IMR-90 (cell line): ENCODE data around the gene IL1RL1. TPM values are rescaled to one million over a fixed set of nuclear protein-coding genes. Genes with fewer than 3 reads are reported as not detected.
A peak's percentile ranks its signal among the peaks of the same experiment; 100 is the strongest.

ENCODE experiments used
- ATAC-seq: fragments of 200-7000 bp; cut with Tn5 transposase; 2 replicates; pipeline ENCODE4 v1.9.1; 2020; ENCODE audit warnings: low read depth, mild to moderate bottlenecking, moderate library complexity
- BruUV-seq: library from RNA; stranded (reverse); fragments of 400-500 nt; replicated peaks from 2 replicates; lab custom pipeline; 2021; lab: Mats Ljungman, UMichigan
- CTCF ChIA-PET: fragments of 300-600 bp; formaldehyde crosslinking; extraction: SDS; loops from one replicate; lab custom pipeline; 2021; ENCODE audit warnings: antibody characterized with exemption; lab: Yijun Ruan, JAX
- POLR2A ChIA-PET: fragments of 300-600 bp; sonication (Branson Sonifier 250); formaldehyde crosslinking; loops from one replicate; lab custom pipeline; 2022; ENCODE audit warnings: antibody characterized with exemption; ENCODE audit not compliant: unreplicated experiment; lab: Charles Lee
- DNase-seq: peaks from one replicate; pipeline ENCODE4 v3.0.0; 2013
- H2AFZ ChIP-seq: replicated peaks from 2 replicates; pipeline ENCODE3; 2013; ENCODE audit warnings: low read length, mild to moderate bottlenecking; ENCODE audit not compliant: poor library complexity
- H2AK5ac ChIP-seq: 2 replicates; pipeline ENCODE4 v1.6.1; 2013; ENCODE audit warnings: low read depth, low read length, inconsistent platforms
- H2AK9ac ChIP-seq: replicated peaks from 2 replicates; pipeline ENCODE3; 2013; ENCODE audit warnings: mild to moderate bottlenecking, low read depth, low read length, moderate library complexity; ENCODE audit not compliant: poor library complexity
- H2BK120ac ChIP-seq: 2 replicates; pipeline ENCODE4 v1.6.1; 2013; ENCODE audit warnings: low read depth, low read length, inconsistent platforms
- H2BK15ac ChIP-seq: 3 replicates; pipeline ENCODE4 v1.6.1; 2013; ENCODE audit warnings: low read depth, low read length, inconsistent platforms
- H2BK20ac ChIP-seq: 2 replicates; pipeline ENCODE4 v1.6.1; 2013; ENCODE audit warnings: low read depth, mild to moderate bottlenecking, inconsistent platforms, low read length, moderate library complexity
- H2BK5ac ChIP-seq: 2 replicates; pipeline ENCODE4 v1.6.1; 2013; ENCODE audit warnings: mild to moderate bottlenecking, low read depth, low read length, inconsistent platforms; ENCODE audit not compliant: poor library complexity, severe bottlenecking
- H3K14ac ChIP-seq: replicated peaks from 2 replicates; pipeline ENCODE4 v1.6.1; 2013; ENCODE audit warnings: low read depth, low read length, inconsistent platforms
- H3K18ac ChIP-seq: 2 replicates; pipeline ENCODE4 v1.6.1; 2013; ENCODE audit warnings: low read depth, low read length, control low read depth
- H3K23ac ChIP-seq: 2 replicates; pipeline ENCODE4 v1.6.1; 2013; ENCODE audit warnings: low read depth, low read length, inconsistent platforms
- H3K27ac ChIP-seq: 2 replicates; pipeline ENCODE4 v1.5.1; 2013; ENCODE audit warnings: mild to moderate bottlenecking, control low read depth, low read length; ENCODE audit not compliant: insufficient read depth
- H3K27me3 ChIP-seq: 2 replicates; pipeline ENCODE4 v1.6.1; 2013; ENCODE audit warnings: low read length; ENCODE audit not compliant: control insufficient read depth, insufficient read depth
- H3K36me3 ChIP-seq: 2 replicates; pipeline ENCODE4 v1.6.1; 2013; ENCODE audit warnings: low read length, mixed read lengths; ENCODE audit not compliant: control insufficient read depth, insufficient read depth
- H3K4ac ChIP-seq: 2 replicates; pipeline ENCODE4 v1.6.1; 2013; ENCODE audit warnings: low read depth, low read length, inconsistent platforms
- H3K4me1 ChIP-seq: 2 replicates; pipeline ENCODE4 v1.6.1; 2013; ENCODE audit warnings: low read length, mixed read lengths; ENCODE audit not compliant: control insufficient read depth, insufficient read depth
- H3K4me2 ChIP-seq: 2 replicates; pipeline ENCODE4 v1.6.1; 2013; ENCODE audit warnings: low read depth, mild to moderate bottlenecking, control low read depth, low read length, moderate library complexity
- H3K4me3 ChIP-seq: 2 replicates; pipeline ENCODE4 v1.5.1; 2013; ENCODE audit warnings: low read depth, mild to moderate bottlenecking, control low read depth, low read length, moderate library complexity; ENCODE audit not compliant: insufficient read depth
- H3K56ac ChIP-seq: 2 replicates; pipeline ENCODE4 v1.6.1; 2013; ENCODE audit warnings: low read length, inconsistent platforms; ENCODE audit not compliant: insufficient read depth; ENCODE audit errors: extremely low read depth
- H3K79me1 ChIP-seq, 2 experiments: 2 replicates each; pipeline ENCODE4 v1.6.1; 2013; ENCODE audit warnings: low read length in 2 of 2, inconsistent platforms in 1 of 2, low read depth in 1 of 2
- H3K9ac ChIP-seq: 2 replicates; pipeline ENCODE4 v1.6.1; 2013; ENCODE audit warnings: low read depth, low read length, control low read depth
- H3K9me1 ChIP-seq: 2 replicates; pipeline ENCODE4 v1.6.1; 2013; ENCODE audit warnings: low read length, inconsistent platforms; ENCODE audit not compliant: insufficient read depth
- H3K9me3 ChIP-seq: 2 replicates; pipeline ENCODE4 v1.6.1; 2013; ENCODE audit warnings: low read length; ENCODE audit not compliant: control insufficient read depth, insufficient read depth
- H4K20me1 ChIP-seq: 2 replicates; pipeline ENCODE4 v1.6.1; 2013; ENCODE audit warnings: low read length, inconsistent platforms; ENCODE audit not compliant: insufficient read depth
- H4K5ac ChIP-seq: 2 replicates; pipeline ENCODE4 v1.6.1; 2013; ENCODE audit warnings: mild to moderate bottlenecking, low read depth, low read length, control low read depth
- H4K8ac ChIP-seq, 2 experiments: 2 replicates each; pipeline ENCODE4 v1.6.1; 2013; ENCODE audit warnings: low read depth in 2 of 2, low read length in 2 of 2, control low read depth in 1 of 2, inconsistent platforms in 1 of 2
- H4K91ac ChIP-seq: 2 replicates; pipeline ENCODE4 v1.6.1; 2013; ENCODE audit warnings: low read depth, low read length, inconsistent platforms; ENCODE audit not compliant: insufficient read depth
- CHD1 ChIP-seq: IDR thresholded peaks from 2 replicates; pipeline ENCODE4 v1.6.1; 2012; ENCODE audit warnings: low read depth, low read length, improper control_type of control experiment
- RAD21 ChIP-seq: IDR thresholded peaks from 2 replicates; pipeline ENCODE4 v1.6.1; 2012; ENCODE audit warnings: low read length, improper control_type of control experiment
- RFX5 ChIP-seq: IDR thresholded peaks from 2 replicates; pipeline ENCODE4 v1.8.0; 2012; ENCODE audit warnings: low read depth, mild to moderate bottlenecking, low read length, moderate library complexity
- SMC3 ChIP-seq: fragments of 150-350 bp; IDR thresholded peaks from 2 replicates; pipeline ENCODE4 v1.6.1; 2016; ENCODE audit warnings: low read depth, mild to moderate bottlenecking, antibody characterized with exemption, low read length, moderate library complexity
- WGBS, 2 experiments: methylation state at CpG; one replicate each; pipeline versions ENCODE4 v1.1.5 to v1.1.7; 2013; ENCODE audit warnings: missing lambda C conversion rate in 2 of 2; ENCODE audit not compliant: insufficient read length in 1 of 2; ENCODE audit errors: extremely low coverage in 2 of 2; 5-methylcytosine and 5-hydroxymethylcytosine counted together
- dilution Hi-C: fragments of 300-500 bp; cut with HindIII; formaldehyde crosslinking; loops from one replicate; pipeline ENCODE4 v1.14.3; 2018; ENCODE audit warnings: low sequenced_read_pairs; ENCODE audit not compliant: unreplicated experiment
- in situ Hi-C: fragments of 300-500 bp; cut with MboI; formaldehyde crosslinking; loops from 3 replicates; pipeline ENCODE4 v1.14.3; 2019; ENCODE audit warnings: low sequenced_read_pairs, inconsistent platforms, mixed read lengths
- intact Hi-C: fragments of 100-400 bp; cut with micrococcal nuclease; formaldehyde crosslinking; loops from 2 replicates; pipeline ENCODE4 v1.10.0; 2022
- polyA plus RNA-seq, 3 experiments: library from polyadenylated mRNA; depleted of rRNA; stranded (reverse); fragments of >200 nt; gene quantifications; 2 replicates each; pipeline ENCODE4 v1.2.3, GENCODE V29; 2012; ENCODE audit warnings: low replicate concordance in 1 of 3
- total RNA-seq: library from RNA; depleted of rRNA; stranded (reverse); fragments of >200 nt; gene quantifications from 2 replicates; pipeline ENCODE4 v1.2.3, GENCODE V29; 2012
- TF ChIP-seq, protein P1 (sequence below): conservative IDR thresholded peaks from 2 replicates; pipeline ENCODE4 v1.5.1; 2012; ENCODE audit warnings: mild to moderate bottlenecking, low read depth, low read length, improper control_type of control experiment
- TF ChIP-seq, protein P2 (sequence below): fragments of 150-350 bp; IDR thresholded peaks from 2 replicates; pipeline ENCODE4 v1.6.1; 2016; ENCODE audit warnings: low read depth, mild to moderate bottlenecking, low read length, moderate library complexity, borderline replicate concordance

IL1RL1 gene
- total and polyA plus RNA-seq, 2 of the 4 experiments (the other 2 are of a cell fraction): under 0.01 to 0.14 TPM

GRCh38 chr2:102355526-102356380, 44.4 kb downstream of the IL1RL1 start, which contains the start of gene IL18R1:
TSS of gene IL18R1 (plus strand) at chr2:102355796. CDS start at chr2:102362661, 6,865 bp downstream.
- Histone ChIP-seq H3K9me1 (no peaks in the 10 kb centered on the region), H2BK20ac (no peak within 1 kb of the TSS), H4K8ac (peak within 1 kb of the TSS; percentile 62 to 79; a peak in 2 of 4 replicates), H4K20me1 (no peaks in the 10 kb centered on the region), H3K79me1 (no peaks in the 10 kb centered on the region), H3K23ac (peak within 1 kb of the TSS; percentile 87; the same call in 1 of the 2 replicates), H3K4me1 (peaks cover 2% of the 10 kb centered on the region; the same call in 1 of the 2 replicates), H2BK15ac (peak within 1 kb of the TSS; percentile 79; the same call in 1 of the 3 replicates), H2AK5ac (no peak within 1 kb of the TSS), H3K27ac (peak within 1 kb of the TSS; percentile 65; the same call in 1 of the 2 replicates), H2AK9ac (peak within 1 kb of the TSS; percentile 78), H3K4ac (peak within 1 kb of the TSS; percentile 68), H2BK120ac (peak within 1 kb of the TSS; percentile 89), H3K9me3 (no peaks in the 10 kb centered on the region), H3K18ac (no peak within 1 kb of the TSS; the same call in 1 of the 2 replicates), H3K9ac (peak within 1 kb of the TSS; percentile 77), H4K91ac (peak within 1 kb of the TSS; percentile 55), H3K27me3 (0 out of 2 replicates have a peak, but pooled peaks cover 2% of the 10 kb centered on the region), H3K36me3 (no peaks in the 10 kb centered on the region), H3K4me2 (peak within 1 kb of the TSS; percentile 63), H2BK5ac (no peak within 1 kb of the TSS), H3K14ac (peak within 1 kb of the TSS; percentile 95), H2AFZ (peak within 1 kb of the TSS; percentile 99), H4K5ac (no peak within 1 kb of the TSS), H3K56ac (peak within 1 kb of the TSS; percentile 28; the same call in 1 of the 2 replicates), H3K4me3 (peak within 1 kb of the TSS; percentile 83)
- intact Hi-C loops (loop anchor here (1.0 to 10.0 kb wide), 7 partner anchors 88 to 471 kb away; no protein-coding TSS in a partner anchor), dilution Hi-C loops (no loop called here), in situ Hi-C loops (loop anchor here (5.0 kb wide), 1 partner anchor 103 kb away; no protein-coding TSS in a partner anchor)
- BruUV-seq: no TSS peak
- CTCF ChIA-PET: interaction anchor here (0.6 to 1.3 kb wide), 9 partner anchors 13 to 351 kb away, joined by 3 to 6 read pairs (median 4); no protein-coding TSS in a partner anchor
- DNase-seq (peak; percentile 69), ATAC-seq (peak; percentile 100)
- TF ChIP-seq SMC3 (peak; percentile 82), RFX5 (no peak), RAD21 (peak; percentile 88), CHD1 (no peak)
- TF ChIP-seq, protein P1, sequence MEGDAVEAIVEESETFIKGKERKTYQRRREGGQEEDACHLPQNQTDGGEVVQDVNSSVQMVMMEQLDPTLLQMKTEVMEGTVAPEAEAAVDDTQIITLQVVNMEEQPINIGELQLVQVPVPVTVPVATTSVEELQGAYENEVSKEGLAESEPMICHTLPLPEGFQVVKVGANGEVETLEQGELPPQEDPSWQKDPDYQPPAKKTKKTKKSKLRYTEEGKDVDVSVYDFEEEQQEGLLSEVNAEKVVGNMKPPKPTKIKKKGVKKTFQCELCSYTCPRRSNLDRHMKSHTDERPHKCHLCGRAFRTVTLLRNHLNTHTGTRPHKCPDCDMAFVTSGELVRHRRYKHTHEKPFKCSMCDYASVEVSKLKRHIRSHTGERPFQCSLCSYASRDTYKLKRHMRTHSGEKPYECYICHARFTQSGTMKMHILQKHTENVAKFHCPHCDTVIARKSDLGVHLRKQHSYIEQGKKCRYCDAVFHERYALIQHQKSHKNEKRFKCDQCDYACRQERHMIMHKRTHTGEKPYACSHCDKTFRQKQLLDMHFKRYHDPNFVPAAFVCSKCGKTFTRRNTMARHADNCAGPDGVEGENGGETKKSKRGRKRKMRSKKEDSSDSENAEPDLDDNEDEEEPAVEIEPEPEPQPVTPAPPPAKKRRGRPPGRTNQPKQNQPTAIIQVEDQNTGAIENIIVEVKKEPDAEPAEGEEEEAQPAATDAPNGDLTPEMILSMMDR: peak; percentile 90
- TF ChIP-seq, protein P2, sequence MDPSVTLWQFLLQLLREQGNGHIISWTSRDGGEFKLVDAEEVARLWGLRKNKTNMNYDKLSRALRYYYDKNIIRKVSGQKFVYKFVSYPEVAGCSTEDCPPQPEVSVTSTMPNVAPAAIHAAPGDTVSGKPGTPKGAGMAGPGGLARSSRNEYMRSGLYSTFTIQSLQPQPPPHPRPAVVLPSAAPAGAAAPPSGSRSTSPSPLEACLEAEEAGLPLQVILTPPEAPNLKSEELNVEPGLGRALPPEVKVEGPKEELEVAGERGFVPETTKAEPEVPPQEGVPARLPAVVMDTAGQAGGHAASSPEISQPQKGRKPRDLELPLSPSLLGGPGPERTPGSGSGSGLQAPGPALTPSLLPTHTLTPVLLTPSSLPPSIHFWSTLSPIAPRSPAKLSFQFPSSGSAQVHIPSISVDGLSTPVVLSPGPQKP: no peak
- POLR2A ChIA-PET: no interaction called here
- WGBS, 2 experiments: 0% methylated on average over 48 of the region's 69 CpGs; no CpG with 5 or more reads in 1 of the 2 experiments
